Subcutaneous adipose tissue (tissue), 4 donors: ENCODE measurements around the gene DIPK1B. TPM values are rescaled to one million over a fixed set of nuclear protein-coding genes. Genes with fewer than 3 reads are reported as not detected.

ENCODE experiments used
- CTCF ChIP-seq: fragments of 450-650 bp; IDR thresholded peaks from one replicate; pipeline ENCODE4 v1.5.1; 2016; ENCODE audit warnings: low read depth, mild to moderate bottlenecking, control low read depth, antibody characterized with exemption, moderate library complexity
- total RNA-seq, 4 donors: library from RNA; depleted of rRNA; stranded (reverse); fragments of >200 nt; gene quantifications; one replicate each; pipeline ENCODE4 v1.1.0, GENCODE V29; 2016

The DIPK1B gene
- total RNA-seq, 4 donors from 2014 or later: 1.9 to 7.9 (median 5.6) TPM

- TF ChIP-seq CTCF: no peak
These were observed 36.7 kb upstream of the DIPK1B start for GRCh38 chr9:136675477-136676296.

GRCh38 chr9:136676297-136676794, 36.0 kb upstream of the DIPK1B start:
- no peak for TF ChIP-seq CTCF

GRCh38 chr9:136676920-136677686, 35.3 kb upstream of the DIPK1B start:
- no peak for TF ChIP-seq CTCF

- TF ChIP-seq CTCF: no peak
These were observed 34.3 kb upstream of the DIPK1B start for GRCh38 chr9:136678034-136678433.

GRCh38 chr9:136678624-136679023, 33.7 kb upstream of the DIPK1B start:
- no peak for TF ChIP-seq CTCF

GRCh38 chr9:136679431-136679941, 32.9 kb upstream of the DIPK1B start:
- no peak for TF ChIP-seq CTCF

DNA sequence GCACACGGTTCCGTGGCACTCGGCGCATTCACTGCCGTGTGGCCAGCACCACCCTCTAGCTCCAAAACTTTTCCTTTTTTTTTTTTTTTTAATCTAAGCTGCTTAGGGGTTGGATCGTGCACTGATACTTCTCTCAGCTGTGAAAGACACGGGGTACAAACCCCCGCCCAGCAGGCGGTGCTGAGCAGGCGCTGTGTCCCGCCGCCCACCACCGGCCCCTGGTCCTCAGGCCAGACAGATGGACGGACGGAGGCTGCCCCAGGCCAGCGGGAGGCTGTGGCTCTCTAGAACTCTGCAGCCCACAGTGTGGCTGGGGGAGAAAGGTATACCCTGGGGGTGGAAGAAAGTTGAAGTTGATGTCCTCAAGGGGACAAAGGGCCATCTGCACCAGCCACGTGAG, 31.3 kb upstream of the DIPK1B start:
- no peak for TF ChIP-seq CTCF
